Measurements from ENCODE around the gene HPCAL4.
A peak's percentile ranks its signal among the peaks of the same experiment; 100 is the strongest.

Gene HPCAL4

DNA sequence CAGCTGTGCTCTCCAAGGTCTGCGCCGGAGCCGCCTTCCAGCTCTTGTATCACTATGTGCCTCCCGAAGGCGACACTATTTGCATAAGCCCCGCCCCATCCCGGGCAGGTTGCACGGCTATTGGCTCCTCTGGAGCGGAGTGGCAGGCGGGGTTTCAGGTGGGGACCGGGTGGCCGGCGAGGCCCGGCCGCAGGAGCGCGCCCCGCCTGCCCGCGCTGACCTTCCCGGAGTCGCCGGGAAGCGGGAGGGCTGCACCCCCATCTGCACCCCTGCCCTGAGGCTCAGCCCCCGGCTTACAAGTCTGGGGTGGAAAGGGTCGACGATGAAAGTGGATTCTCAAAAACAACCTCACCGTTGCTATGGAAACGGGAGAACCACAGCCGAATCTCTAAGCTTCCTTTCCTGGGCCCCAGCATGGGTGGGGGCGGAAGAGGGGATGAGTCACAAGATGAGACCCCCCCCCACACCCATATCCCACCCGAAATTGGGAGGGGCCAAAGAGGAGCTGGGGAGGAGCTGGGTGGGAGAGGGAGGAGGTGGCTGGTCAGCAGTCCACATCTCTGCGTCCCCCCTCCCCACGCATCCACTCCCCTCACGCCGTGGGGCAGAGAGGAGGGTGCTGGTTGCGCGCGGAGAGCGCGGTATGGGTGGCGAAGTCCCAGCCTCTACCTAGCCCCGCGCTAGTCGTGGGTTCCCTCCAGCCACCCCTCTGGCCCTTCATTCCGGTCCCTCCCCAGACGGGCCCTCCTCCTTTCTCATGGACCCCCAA lies at the start of gene HPCAL4:
TSS of gene HPCAL4 (minus strand) at position 51 of the 769 bp plus-strand sequence. CDS start 6,830 bp downstream, outside the sequence.
- H4K20me1 ChIP-seq (ENCODE audit: insufficient read depth), result no peaks in the 10 kb centered on the region
- peak within 1 kb of the TSS; percentile 66 for H3K4me3 ChIP-seq (IDR thresholded peaks at IDR 0.05; ENCODE audit: insufficient read depth, low read depth, low read length)
- peaks cover 27% of the 10 kb centered on the region for H3K4me1 ChIP-seq (ENCODE audit: low read depth, poor library complexity, severe bottlenecking)
- peaks cover 14% of the 10 kb centered on the region; the same call in 1 of the 2 replicates for H3K27me3 ChIP-seq (ENCODE audit: insufficient read depth, low read depth)
- peak within 1 kb of the TSS; percentile 85 for H3K4me2 ChIP-seq
- TF ChIP-seq, protein P1, sequence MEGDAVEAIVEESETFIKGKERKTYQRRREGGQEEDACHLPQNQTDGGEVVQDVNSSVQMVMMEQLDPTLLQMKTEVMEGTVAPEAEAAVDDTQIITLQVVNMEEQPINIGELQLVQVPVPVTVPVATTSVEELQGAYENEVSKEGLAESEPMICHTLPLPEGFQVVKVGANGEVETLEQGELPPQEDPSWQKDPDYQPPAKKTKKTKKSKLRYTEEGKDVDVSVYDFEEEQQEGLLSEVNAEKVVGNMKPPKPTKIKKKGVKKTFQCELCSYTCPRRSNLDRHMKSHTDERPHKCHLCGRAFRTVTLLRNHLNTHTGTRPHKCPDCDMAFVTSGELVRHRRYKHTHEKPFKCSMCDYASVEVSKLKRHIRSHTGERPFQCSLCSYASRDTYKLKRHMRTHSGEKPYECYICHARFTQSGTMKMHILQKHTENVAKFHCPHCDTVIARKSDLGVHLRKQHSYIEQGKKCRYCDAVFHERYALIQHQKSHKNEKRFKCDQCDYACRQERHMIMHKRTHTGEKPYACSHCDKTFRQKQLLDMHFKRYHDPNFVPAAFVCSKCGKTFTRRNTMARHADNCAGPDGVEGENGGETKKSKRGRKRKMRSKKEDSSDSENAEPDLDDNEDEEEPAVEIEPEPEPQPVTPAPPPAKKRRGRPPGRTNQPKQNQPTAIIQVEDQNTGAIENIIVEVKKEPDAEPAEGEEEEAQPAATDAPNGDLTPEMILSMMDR (conservative IDR thresholded peaks at IDR 0.05; ENCODE audit: low read depth, low read length), result no peak
- H3K36me3 ChIP-seq (ENCODE audit: insufficient read depth), result no peaks in the 10 kb centered on the region
- peak within 1 kb of the TSS; percentile 57; the same call in 1 of the 2 replicates for H3K9ac ChIP-seq
- peak within 1 kb of the TSS; percentile 95 for H2AFZ ChIP-seq (ENCODE audit: low read depth)
- no peaks in the 10 kb centered on the region for H3K79me2 ChIP-seq (ENCODE audit: insufficient read depth, low read depth)
- no peak within 1 kb of the TSS for H3K27ac ChIP-seq

DNA sequence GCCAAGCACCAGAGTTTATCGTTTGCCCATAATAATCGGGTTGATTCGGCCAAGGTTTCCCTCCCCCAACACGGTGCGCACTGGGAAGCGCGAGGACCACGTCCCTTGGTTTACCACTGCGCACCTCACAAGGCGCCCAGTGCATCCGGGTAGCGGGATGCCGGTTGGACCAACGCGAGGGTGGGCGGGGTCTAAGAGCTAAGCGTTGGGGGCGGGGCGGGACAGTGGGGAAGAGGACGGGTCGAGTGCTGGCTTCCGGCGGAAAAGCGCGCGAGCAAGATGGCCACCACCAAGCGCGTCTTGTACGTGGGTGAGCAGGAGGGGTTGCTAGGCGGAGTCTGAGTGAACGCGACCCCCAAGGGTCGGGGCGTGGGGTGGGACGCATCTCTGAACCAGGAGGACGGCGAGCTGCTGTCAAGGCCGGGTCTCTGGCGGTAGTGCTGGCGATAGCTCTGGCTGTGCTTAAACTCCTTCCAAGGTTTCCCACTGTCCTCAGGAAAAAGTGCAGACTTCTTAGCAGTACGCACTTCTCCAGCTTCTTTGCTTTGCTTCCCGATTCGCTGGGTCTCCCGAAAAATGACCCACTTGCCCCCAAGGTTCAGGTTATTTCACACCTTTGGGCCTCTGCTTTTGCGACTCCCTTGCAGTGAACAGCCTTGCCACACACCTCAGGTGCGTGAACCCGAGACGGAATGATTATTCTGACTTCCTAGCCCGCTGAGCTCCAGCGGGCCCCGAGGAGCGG lies 47.6 kb upstream of the HPCAL4 start, which contains the start of gene PPIE:
TSS of gene PPIE (plus strand) at position 261 of the 745 bp plus-strand sequence. CDS start at position 280, 19 bp downstream.
- H3K27ac ChIP-seq, result peak within 1 kb of the TSS; percentile 50
- H3K27me3 ChIP-seq (ENCODE audit: insufficient read depth, low read depth), result no peaks in the 10 kb centered on the region
- TF ChIP-seq, protein P1 (conservative IDR thresholded peaks at IDR 0.05; ENCODE audit: low read depth, low read length), result no peak
- no peaks in the 10 kb centered on the region; the same call in 1 of the 2 replicates for H3K36me3 ChIP-seq (ENCODE audit: insufficient read depth)
- peak within 1 kb of the TSS; percentile 74; the same call in 1 of the 2 replicates for H3K9ac ChIP-seq
- H3K79me2 ChIP-seq (ENCODE audit: insufficient read depth, low read depth), result peaks cover 16% of the 10 kb centered on the region
- peak within 1 kb of the TSS; percentile 72 for H2AFZ ChIP-seq (ENCODE audit: low read depth)
- peak within 1 kb of the TSS; percentile 97 for H3K4me2 ChIP-seq
- peaks cover 65% of the 10 kb centered on the region for H3K4me1 ChIP-seq (ENCODE audit: low read depth, poor library complexity, severe bottlenecking)
- peak within 1 kb of the TSS; percentile 71 for H3K4me3 ChIP-seq (IDR thresholded peaks at IDR 0.05; ENCODE audit: insufficient read depth, low read depth, low read length)
- no peaks in the 10 kb centered on the region for H4K20me1 ChIP-seq (ENCODE audit: insufficient read depth)

DNA sequence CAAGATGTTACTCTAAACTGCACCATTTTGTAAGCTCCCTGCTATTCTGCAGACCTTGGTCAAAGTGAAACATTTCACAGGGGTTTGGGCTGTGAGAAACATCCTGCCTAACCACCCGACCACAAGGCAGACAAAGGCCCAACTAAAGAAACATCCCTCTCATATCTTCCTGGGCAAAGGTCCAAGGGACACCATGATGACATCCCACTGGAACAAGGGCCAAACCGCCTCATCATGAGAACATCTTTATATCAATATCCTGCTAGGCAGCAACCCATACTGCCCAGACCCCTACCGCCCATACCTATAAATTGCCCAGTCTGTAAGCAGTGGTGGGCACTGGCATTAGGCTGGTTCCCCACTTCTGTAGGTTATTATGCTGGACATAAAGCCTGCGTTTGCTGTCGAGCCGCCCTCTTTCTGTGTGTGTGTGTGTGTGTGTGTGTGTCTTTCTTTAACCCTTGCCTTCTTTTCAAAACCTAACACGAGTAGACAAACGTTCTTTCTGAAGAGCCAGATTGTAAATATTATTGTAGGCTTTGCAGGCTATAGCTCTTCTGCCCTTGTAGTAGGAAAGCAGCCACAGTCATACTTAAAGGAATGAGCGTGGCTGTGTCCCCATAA lies 46.4 kb upstream of the HPCAL4 start:
- Histone ChIP-seq H2AFZ (ENCODE audit: low read depth) (peak overlapping the region; percentile 0; the same call in 1 of the 2 replicates), H3K36me3 (ENCODE audit: insufficient read depth) (no peaks in the 10 kb centered on the region; the same call in 1 of the 2 replicates), H4K20me1 (ENCODE audit: insufficient read depth) (no peaks in the 10 kb centered on the region), H3K4me3 (IDR thresholded peaks at IDR 0.05; ENCODE audit: insufficient read depth, low read depth, low read length) (no peak overlapping the region), H3K4me2 (peak overlapping the region; percentile 0; the same call in 1 of the 2 replicates), H3K79me2 (ENCODE audit: insufficient read depth, low read depth) (peaks cover 16% of the 10 kb centered on the region), H3K27ac (no peak overlapping the region), H3K27me3 (ENCODE audit: insufficient read depth, low read depth) (no peaks in the 10 kb centered on the region), H3K4me1 (ENCODE audit: low read depth, poor library complexity, severe bottlenecking) (peaks cover 58% of the 10 kb centered on the region), H3K9ac (no peak overlapping the region)
- TF ChIP-seq, protein P1 (conservative IDR thresholded peaks at IDR 0.05; ENCODE audit: low read depth, low read length), result no peak

DNA sequence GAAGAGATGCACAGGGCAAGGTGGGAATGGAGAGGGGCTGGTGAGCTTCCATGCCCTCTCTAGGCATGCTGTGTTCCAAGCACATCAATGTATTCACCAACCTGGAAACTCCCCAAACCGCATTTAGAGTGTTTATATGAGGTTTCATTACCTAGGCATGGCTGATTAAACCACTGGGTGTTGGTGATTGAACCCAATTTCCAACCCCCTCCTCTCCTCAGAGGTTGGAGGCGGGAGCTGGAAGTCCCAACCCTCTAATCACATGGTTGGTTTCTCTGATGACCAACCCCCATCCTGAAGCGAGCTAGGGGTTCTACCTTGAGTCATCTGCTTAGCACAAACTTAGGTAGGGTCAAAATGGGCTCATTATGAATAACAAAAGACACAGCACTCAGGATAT lies 44.5 kb upstream of the HPCAL4 start:
- Histone ChIP-seq H3K9ac (no peak overlapping the region), H3K36me3 (ENCODE audit: insufficient read depth) (no peaks in the 10 kb centered on the region), H3K4me3 (IDR thresholded peaks at IDR 0.05; ENCODE audit: insufficient read depth, low read depth, low read length) (no peak overlapping the region), H2AFZ (ENCODE audit: low read depth) (no peak overlapping the region), H3K79me2 (ENCODE audit: insufficient read depth, low read depth) (peaks cover 16% of the 10 kb centered on the region), H3K27ac (no peak overlapping the region), H3K27me3 (ENCODE audit: insufficient read depth, low read depth) (no peaks in the 10 kb centered on the region), H4K20me1 (ENCODE audit: insufficient read depth) (no peaks in the 10 kb centered on the region), H3K4me1 (ENCODE audit: low read depth, poor library complexity, severe bottlenecking) (peaks cover 39% of the 10 kb centered on the region), H3K4me2 (no peak overlapping the region)
- TF ChIP-seq, protein P1 (conservative IDR thresholded peaks at IDR 0.05; ENCODE audit: low read depth, low read length), result no peak
